HG02884 (cell line): ENCODE measurements around the gene NME5.

Source experiments
- ATAC-seq: cut with Tn5 transposase; IDR thresholded peaks from one replicate; pipeline ENCODE4 v1.9.1; 2021; ENCODE audit warnings: mild to moderate bottlenecking, moderate library complexity; ENCODE audit not compliant: unreplicated experiment

The NME5 gene

GRCh38 chr5:138139781-138140090 lies 508 bp upstream of the NME5 start:
- no peak for ATAC-seq

- ATAC-seq = no peak
Observed at GRCh38 chr5:138132543-138132942, 6.7 kb downstream of the NME5 start.

GRCh38 chr5:138129347-138129746 lies 9.9 kb downstream of the NME5 start:
- ATAC-seq = no peak

- no peak for ATAC-seq
Observed at GRCh38 chr5:138128334-138128733, 10.9 kb downstream of the NME5 start.

GRCh38 chr5:138115254-138115653 lies 24.0 kb downstream of the NME5 start:
- ATAC-seq = no peak

- ATAC-seq = no peak
Observed at GRCh38 chr5:138111937-138112336, 27.3 kb downstream of the NME5 start.

- no peak for ATAC-seq
Observed at GRCh38 chr5:138111181-138111580, 28.0 kb downstream of the NME5 start.

GRCh38 chr5:138110266-138110963 lies 28.8 kb downstream of the NME5 start:
- no peak for ATAC-seq

GRCh38 chr5:138109463-138110265 lies 29.6 kb downstream of the NME5 start:
- ATAC-seq = no peak

- ATAC-seq = no peak
Observed at GRCh38 chr5:138107213-138107612, 32.0 kb downstream of the NME5 start.

GRCh38 chr5:138105709-138106108 lies 33.5 kb downstream of the NME5 start:
- ATAC-seq = no peak

- no peak for ATAC-seq
Observed at GRCh38 chr5:138103319-138103637, 36.0 kb downstream of the NME5 start.

GRCh38 chr5:138102454-138103318 lies 36.5 kb downstream of the NME5 start:
- no peak for ATAC-seq

- no peak for ATAC-seq
Observed at GRCh38 chr5:138096997-138097828, 42.0 kb downstream of the NME5 start.

- no peak for ATAC-seq
Observed at GRCh38 chr5:138096363-138096762, 42.9 kb downstream of the NME5 start.

- no peak for ATAC-seq
Observed at GRCh38 chr5:138095100-138095907, 43.9 kb downstream of the NME5 start.

GRCh38 chr5:138093036-138093435 lies 46.2 kb downstream of the NME5 start:
- no peak for ATAC-seq

GRCh38 chr5:138092301-138092700 lies 46.9 kb downstream of the NME5 start:
- no peak for ATAC-seq

- ATAC-seq = no peak
Observed at GRCh38 chr5:138091685-138092084, 47.5 kb downstream of the NME5 start.

GRCh38 chr5:138083702-138084101 lies 55.5 kb downstream of the NME5 start, which contains the start of gene WNT8A:
Gene WNT8A, plus strand, starts transcription at chr5:138084033. Its CDS starts 95 bp downstream, at chr5:138084128.
- no peak for ATAC-seq
